ENCODE data around the gene CCT3. TPM values are rescaled to one million over a fixed set of nuclear protein-coding genes. Genes with fewer than 3 reads are reported as not detected.
A peak's percentile ranks its signal among the peaks of the same experiment; 100 is the strongest.

Gene CCT3
- total RNA-seq = 343 and 346 TPM in 2 replicates
- long read RNA-seq, transcript CCT3-201 (14 exons, 2,150 nt) = major isoform, 2,471 of 2,647 reads
- long read RNA-seq, transcript CCT3-204 (12 exons, 1,815 nt) = minor isoform, 29 of 2,647 reads
- long read RNA-seq, partial matches to known transcripts = 53 of 2,647 reads
- long read RNA-seq, other reads (novel, unspliced or antisense) = 88 of 2,647 reads

GRCh38 chr1:156338180-156338976, at the start of gene CCT3, which contains the start of gene TSACC:
Gene CCT3, minus strand, starts transcription at chr1:156338292. Its CDS starts 108 bp downstream, at chr1:156338184.
Gene TSACC, plus strand, starts transcription at chr1:156338526. Its CDS starts 1,232 bp downstream, at chr1:156339758.
- peaks cover 11% of the 10 kb centered on the region for H3K36me3 Mint-ChIP-seq (ENCODE audit: low read depth)
- no peaks in the 10 kb centered on the region for H3K9me3 Mint-ChIP-seq
- H3K4me1 Mint-ChIP-seq = peaks cover 40% of the 10 kb centered on the region
- H3K27ac Mint-ChIP-seq (ENCODE audit: unreplicated experiment) = peak within 1 kb of the TSS; percentile 95
- peak within 1 kb of the TSS; percentile 98 for H3K4me3 Mint-ChIP-seq
- peaks cover 2% of the 10 kb centered on the region for H3K27me3 Mint-ChIP-seq (ENCODE audit: low read depth)
- peak; percentile 100 for DNase-seq (ENCODE audit: low read depth, low spot score)
- TF ChIP-seq, protein P1, sequence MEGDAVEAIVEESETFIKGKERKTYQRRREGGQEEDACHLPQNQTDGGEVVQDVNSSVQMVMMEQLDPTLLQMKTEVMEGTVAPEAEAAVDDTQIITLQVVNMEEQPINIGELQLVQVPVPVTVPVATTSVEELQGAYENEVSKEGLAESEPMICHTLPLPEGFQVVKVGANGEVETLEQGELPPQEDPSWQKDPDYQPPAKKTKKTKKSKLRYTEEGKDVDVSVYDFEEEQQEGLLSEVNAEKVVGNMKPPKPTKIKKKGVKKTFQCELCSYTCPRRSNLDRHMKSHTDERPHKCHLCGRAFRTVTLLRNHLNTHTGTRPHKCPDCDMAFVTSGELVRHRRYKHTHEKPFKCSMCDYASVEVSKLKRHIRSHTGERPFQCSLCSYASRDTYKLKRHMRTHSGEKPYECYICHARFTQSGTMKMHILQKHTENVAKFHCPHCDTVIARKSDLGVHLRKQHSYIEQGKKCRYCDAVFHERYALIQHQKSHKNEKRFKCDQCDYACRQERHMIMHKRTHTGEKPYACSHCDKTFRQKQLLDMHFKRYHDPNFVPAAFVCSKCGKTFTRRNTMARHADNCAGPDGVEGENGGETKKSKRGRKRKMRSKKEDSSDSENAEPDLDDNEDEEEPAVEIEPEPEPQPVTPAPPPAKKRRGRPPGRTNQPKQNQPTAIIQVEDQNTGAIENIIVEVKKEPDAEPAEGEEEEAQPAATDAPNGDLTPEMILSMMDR (conservative IDR thresholded peaks at IDR 0.05) = no peak

DNA sequence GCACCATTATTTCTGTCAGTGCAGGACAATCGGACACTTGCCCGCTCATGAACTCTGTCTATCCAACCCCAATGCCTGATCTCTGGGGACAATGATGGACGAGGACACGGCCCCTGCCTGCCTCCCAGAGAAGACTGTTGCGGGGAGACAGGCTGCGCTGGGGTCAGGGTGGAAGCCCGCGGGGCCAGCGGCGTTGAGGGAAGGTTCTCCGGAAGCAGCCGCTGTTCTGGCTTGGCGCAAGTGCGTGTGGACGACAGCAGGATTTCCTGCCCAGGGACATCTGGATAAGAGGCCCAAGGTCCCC, 49.7 kb upstream of the CCT3 start:
- peaks cover 76% of the 10 kb centered on the region for H3K27me3 Mint-ChIP-seq (ENCODE audit: low read depth)
- H3K27ac Mint-ChIP-seq (ENCODE audit: unreplicated experiment) = no peak overlapping the region
- TF ChIP-seq, protein P1 (conservative IDR thresholded peaks at IDR 0.05) = no peak
- H3K4me3 Mint-ChIP-seq = peak overlapping the region; percentile 51
- H3K36me3 Mint-ChIP-seq (ENCODE audit: low read depth) = no peaks in the 10 kb centered on the region
- no peak for DNase-seq (ENCODE audit: low read depth, low spot score)
- peaks cover 28% of the 10 kb centered on the region for H3K4me1 Mint-ChIP-seq
- H3K9me3 Mint-ChIP-seq = no peaks in the 10 kb centered on the region

- Mint-ChIP-seq H3K36me3 (ENCODE audit: low read depth) (no peaks in the 10 kb centered on the region), H3K4me1 (peaks cover 29% of the 10 kb centered on the region), H3K4me3 (peak overlapping the region; percentile 51), H3K27me3 (ENCODE audit: low read depth) (peaks cover 78% of the 10 kb centered on the region), H3K27ac (ENCODE audit: unreplicated experiment) (no peak overlapping the region), H3K9me3 (no peaks in the 10 kb centered on the region)
- TF ChIP-seq, protein P1 (conservative IDR thresholded peaks at IDR 0.05) = no peak
- no peak for DNase-seq (ENCODE audit: low read depth, low spot score)
Measured at GRCh38 chr1:156386949-156387869, 49.1 kb upstream of the CCT3 start.

DNA sequence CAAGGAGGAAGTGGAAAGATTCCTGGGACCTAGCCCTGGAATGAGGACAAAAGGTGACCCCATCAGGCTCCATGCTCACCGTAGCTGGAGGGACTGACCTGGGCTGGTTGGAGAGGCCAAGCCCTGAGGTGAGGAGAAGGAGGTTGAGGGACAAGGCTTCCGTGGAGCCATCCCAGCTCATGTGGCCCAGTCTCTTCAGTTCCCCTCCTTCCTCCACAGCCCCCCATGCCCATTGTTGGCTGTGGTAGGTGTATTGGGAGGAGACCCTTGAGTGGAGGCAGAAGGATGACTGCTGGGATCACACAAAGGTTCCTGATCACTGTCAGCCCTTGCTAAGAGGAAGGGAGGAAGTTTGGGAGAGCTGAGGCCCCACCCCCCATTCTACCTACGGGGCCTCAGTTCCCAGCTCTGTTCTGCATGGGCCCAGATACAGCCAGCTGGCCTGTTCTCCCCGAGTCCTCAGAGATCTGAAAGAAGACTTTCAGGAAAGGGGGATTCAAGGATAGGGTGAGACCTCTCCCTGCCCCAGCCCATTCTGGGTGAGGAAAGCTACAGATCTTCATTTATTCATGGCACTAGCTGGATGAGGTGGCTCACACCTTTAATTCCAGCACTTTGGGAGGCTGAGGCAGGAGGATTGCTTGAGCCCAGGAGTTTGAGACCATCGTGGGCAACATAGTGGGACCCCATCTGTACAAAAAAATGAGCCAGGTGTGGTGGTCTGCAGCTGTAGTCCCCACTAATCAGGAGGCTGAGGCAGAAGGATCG, 48.2 kb upstream of the CCT3 start:
- no peak for DNase-seq (ENCODE audit: low read depth, low spot score)
- no peaks in the 10 kb centered on the region for H3K9me3 Mint-ChIP-seq
- peaks cover 75% of the 10 kb centered on the region for H3K27me3 Mint-ChIP-seq (ENCODE audit: low read depth)
- H3K4me3 Mint-ChIP-seq = peak overlapping the region; percentile 54
- no peaks in the 10 kb centered on the region for H3K36me3 Mint-ChIP-seq (ENCODE audit: low read depth)
- peaks cover 32% of the 10 kb centered on the region for H3K4me1 Mint-ChIP-seq
- no peak overlapping the region for H3K27ac Mint-ChIP-seq (ENCODE audit: unreplicated experiment)
- TF ChIP-seq, protein P1 (conservative IDR thresholded peaks at IDR 0.05) = no peak
